Measurements from ENCODE around the gene BIN1.

BIN1 gene

DNA sequence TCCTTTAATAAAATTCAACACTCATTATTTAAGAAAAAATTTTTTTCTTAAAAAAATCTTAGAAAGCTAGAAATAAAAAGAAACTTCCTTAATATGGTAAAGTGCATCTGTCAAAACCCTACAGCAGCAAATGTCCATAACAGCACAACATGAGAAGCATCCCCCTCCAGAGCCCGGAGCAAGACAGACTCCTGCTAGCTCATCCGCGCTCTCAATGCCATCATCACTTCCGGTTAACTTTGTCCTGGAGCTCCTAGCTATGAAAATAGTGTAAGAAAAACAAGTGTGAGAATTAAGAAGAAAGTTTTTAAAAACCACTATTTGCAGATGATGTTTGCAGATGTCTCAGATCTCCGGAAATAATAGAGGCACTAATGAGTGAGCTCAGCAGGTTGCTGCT, 105.2 kb downstream of the BIN1 start:
- Histone ChIP-seq H3K27ac (no peak overlapping the region), H3K9me3 (no peaks in the 10 kb centered on the region), H3K36me3 (no peaks in the 10 kb centered on the region), H3K27me3 (no peaks in the 10 kb centered on the region), H3K4me3 (no peak overlapping the region), H3K4me1 (no peaks in the 10 kb centered on the region)
- intact Hi-C loops (cut with DNase I; ENCODE audit: low total_unique reads), result no loop called here
- no peak for DNase-seq
- TF ChIP-seq CTCF (IDR thresholded peaks at IDR 0.05), result no peak

DNA sequence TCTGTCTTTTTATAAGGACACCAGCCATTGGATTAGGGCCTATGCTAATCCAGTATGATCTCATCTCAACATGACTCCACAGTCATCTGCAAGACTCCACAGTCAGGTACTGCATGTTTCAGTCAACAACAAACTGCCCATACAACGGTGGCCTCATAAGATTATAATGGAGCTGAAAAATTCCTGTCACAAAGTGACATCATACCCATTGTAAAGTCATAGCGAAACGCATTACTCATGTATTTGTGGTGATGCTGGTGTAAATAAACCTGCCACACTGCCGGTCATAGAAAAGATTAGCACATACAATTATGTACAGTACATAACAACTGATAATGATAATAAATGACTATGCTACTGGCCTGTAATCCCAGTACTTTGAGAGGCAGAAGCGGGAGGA, 106.0 kb downstream of the BIN1 start:
- TF ChIP-seq CTCF (IDR thresholded peaks at IDR 0.05), result no peak
- Histone ChIP-seq H3K4me1 (no peaks in the 10 kb centered on the region), H3K36me3 (no peaks in the 10 kb centered on the region), H3K27ac (no peak overlapping the region), H3K9me3 (no peaks in the 10 kb centered on the region), H3K4me3 (no peak overlapping the region), H3K27me3 (no peaks in the 10 kb centered on the region)
- intact Hi-C loops (cut with DNase I; ENCODE audit: low total_unique reads), result no loop called here
- no peak for DNase-seq

- Histone ChIP-seq H3K27ac (no peak overlapping the region), H3K27me3 (no peaks in the 10 kb centered on the region), H3K9me3 (no peaks in the 10 kb centered on the region), H3K4me3 (no peak overlapping the region), H3K4me1 (no peaks in the 10 kb centered on the region), H3K36me3 (no peaks in the 10 kb centered on the region)
- intact Hi-C loops (cut with DNase I; ENCODE audit: low total_unique reads), result no loop called here
- no peak for DNase-seq
- no peak for TF ChIP-seq CTCF (IDR thresholded peaks at IDR 0.05)
Measured at GRCh38 chr2:127000194-127000593, 106.8 kb downstream of the BIN1 start.

GRCh38 chr2:126999106-126999756, 107.7 kb downstream of the BIN1 start:
- intact Hi-C loops (cut with DNase I; ENCODE audit: low total_unique reads), result no loop called here
- H3K36me3 ChIP-seq, result no peaks in the 10 kb centered on the region
- no peaks in the 10 kb centered on the region for H3K9me3 ChIP-seq
- H3K27ac ChIP-seq, result no peak overlapping the region
- H3K27me3 ChIP-seq, result no peaks in the 10 kb centered on the region
- H3K4me1 ChIP-seq, result no peaks in the 10 kb centered on the region
- no peak overlapping the region for H3K4me3 ChIP-seq
- no peak for DNase-seq
- no peak for TF ChIP-seq CTCF (IDR thresholded peaks at IDR 0.05)

DNA sequence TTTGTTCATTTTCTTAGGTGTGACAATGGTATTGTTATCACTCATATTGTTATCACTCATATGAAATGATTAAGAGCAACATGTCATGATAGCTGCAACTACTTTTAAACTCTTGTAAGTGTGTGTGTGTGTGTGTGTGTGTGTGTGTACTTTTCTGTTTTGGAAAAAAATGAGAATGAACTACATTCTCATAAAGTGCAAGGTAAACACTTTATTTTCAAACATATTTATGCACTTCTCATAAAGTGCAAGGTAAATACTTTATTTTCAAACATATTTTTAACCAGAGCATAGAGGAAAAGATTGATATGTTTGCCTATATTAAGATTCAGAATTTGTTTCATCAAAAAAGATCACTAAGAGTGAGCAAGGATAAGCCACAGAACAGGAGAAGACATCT, 108.5 kb downstream of the BIN1 start:
- H3K27ac ChIP-seq, result no peak overlapping the region
- no peak for DNase-seq
- no peak overlapping the region for H3K4me3 ChIP-seq
- no peaks in the 10 kb centered on the region for H3K36me3 ChIP-seq
- TF ChIP-seq CTCF (IDR thresholded peaks at IDR 0.05), result no peak
- no peaks in the 10 kb centered on the region for H3K9me3 ChIP-seq
- intact Hi-C loops (cut with DNase I; ENCODE audit: low total_unique reads), result no loop called here
- H3K27me3 ChIP-seq, result no peaks in the 10 kb centered on the region
- no peaks in the 10 kb centered on the region for H3K4me1 ChIP-seq
